HG03045 (cell line): ENCODE data around the gene CEP72.
"Not testable (repeated sequence)": the region's sequence is repeated elsewhere in the genome, so short reads cannot be mapped to it uniquely, and the experiment has no call there.

ENCODE experiments used
- ATAC-seq: cut with Tn5 transposase; IDR thresholded peaks from one replicate; pipeline ENCODE4 v1.9.1; 2021; ENCODE audit warnings: mild to moderate bottlenecking, moderate library complexity; ENCODE audit not compliant: unreplicated experiment

Gene CEP72

GRCh38 chr5:612498-613424, 621 bp downstream of the CEP72 start:
- peak; percentile 27 for ATAC-seq

DNA sequence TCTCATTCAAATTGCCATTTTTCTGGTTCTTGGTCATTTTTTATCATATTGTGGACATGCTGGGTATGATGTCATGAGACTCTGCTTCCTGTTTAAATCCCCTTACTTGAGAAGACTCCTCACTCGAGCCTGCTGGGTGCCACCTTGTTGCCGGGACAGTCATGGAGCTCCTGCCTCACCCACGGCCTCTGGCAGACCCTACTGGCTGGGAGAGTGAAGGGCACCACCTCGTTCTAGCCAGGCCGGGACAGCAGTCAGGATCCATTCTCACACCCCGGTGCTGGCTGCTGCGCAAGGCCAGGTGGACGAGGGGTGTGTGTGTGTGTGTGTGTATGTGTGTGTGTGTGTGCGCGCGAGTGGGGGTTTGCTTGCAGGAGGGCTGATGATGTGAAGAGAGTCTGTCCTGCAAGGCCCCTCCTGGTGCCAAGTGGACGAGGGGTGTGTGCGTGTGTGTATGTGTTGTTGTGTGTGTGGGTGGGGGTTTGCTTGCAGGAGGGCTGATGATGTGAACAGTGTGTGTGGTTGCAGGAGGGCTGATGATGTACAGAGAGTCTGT, 4.4 kb downstream of the CEP72 start:
- ATAC-seq: no peak

GRCh38 chr5:617896-618295, 5.8 kb downstream of the CEP72 start:
- ATAC-seq: no peak

GRCh38 chr5:618450-618849, 6.3 kb downstream of the CEP72 start:
- no peak for ATAC-seq

DNA sequence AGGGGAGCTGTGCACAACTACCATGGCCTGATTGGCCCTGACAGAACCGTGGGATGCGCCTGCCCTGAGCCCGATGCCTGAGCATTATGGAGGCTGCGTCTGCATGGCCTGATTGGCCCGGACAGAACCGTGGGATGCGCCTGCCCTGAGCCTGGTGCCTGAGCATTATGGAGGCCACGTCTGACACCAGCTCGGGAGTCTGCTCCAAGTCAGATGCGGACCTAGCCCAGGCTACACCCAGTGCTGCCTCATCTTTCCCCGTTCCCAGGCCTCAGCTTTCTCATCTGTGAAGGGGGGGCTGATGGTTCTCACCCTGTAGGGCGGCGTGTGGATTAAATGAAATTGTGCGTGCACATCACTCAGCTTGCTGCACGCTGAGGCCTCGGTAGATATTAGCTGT, 7.3 kb downstream of the CEP72 start:
- no peak for ATAC-seq

- ATAC-seq: no peak
Observed at GRCh38 chr5:620152-620551, 8.0 kb downstream of the CEP72 start.

GRCh38 chr5:620586-621180, 8.5 kb downstream of the CEP72 start:
- no peak for ATAC-seq

DNA sequence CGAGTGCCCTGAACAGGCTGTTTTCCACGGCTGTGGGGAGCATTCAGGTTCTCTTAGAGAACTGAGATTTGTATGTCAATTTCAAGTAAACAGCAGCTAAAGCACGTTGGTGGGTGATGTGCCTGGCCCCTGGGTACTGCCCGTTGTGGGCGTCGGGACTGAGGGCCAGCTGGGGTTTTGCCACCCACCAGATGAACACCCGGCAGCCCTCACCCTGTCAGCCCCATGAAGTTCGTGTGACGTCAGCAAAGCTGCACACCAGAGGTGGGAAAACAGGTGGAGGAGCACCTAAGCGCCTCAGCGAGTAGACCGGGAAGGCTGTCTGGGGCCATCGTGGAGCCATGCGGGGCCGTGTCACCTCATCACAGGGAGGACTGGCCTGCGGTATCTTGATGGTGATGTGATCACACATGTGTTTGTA, 9.2 kb downstream of the CEP72 start:
- no peak for ATAC-seq

GRCh38 chr5:622359-622758, 10.2 kb downstream of the CEP72 start:
- no peak for ATAC-seq

GRCh38 chr5:622946-623522, 10.9 kb downstream of the CEP72 start:
- ATAC-seq: no peak

GRCh38 chr5:623531-623930, 11.4 kb downstream of the CEP72 start:
- no peak for ATAC-seq

DNA sequence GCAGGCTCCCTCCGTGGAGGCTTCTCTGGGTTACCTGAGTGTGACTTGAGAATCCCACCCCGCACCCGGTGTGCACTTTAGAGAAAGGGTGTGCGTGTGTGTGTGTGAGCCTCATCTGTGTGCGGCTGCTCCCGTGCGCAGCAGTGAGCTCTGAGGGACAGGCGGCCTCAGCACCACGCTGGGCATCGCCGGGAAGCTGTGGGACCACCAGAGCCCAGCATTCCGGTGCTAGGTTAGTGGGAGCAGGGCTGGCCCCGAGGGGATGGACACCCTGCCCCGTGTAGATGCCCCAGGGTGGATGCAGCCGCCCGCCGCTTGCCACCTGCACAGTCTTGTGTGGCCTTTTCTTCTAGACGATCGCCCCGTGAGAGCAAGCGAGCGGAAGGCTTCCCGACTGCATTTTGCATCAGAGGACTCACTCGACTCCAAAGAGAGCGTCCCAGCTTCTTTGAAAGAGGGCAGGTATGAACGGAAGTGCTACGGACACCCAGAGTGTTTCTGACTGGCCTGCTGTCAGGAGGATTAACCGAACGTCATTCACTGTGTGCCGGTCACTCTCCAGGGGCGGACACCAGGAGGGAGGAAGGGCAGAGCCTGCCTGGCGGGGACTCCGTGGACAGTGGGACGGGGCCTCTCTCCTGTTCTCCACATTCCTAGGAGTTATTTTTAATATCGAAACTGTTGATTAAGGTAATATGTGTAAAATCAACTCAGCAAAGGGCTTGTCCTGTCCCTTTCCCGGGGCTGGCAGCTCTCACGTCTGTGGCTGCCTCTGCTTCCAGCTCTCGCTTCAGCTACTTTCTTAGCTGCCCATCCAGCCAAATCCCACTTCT, 12.2 kb downstream of the CEP72 start:
- ATAC-seq: no peak

GRCh38 chr5:624951-625230, 12.8 kb downstream of the CEP72 start:
- ATAC-seq: no peak

DNA sequence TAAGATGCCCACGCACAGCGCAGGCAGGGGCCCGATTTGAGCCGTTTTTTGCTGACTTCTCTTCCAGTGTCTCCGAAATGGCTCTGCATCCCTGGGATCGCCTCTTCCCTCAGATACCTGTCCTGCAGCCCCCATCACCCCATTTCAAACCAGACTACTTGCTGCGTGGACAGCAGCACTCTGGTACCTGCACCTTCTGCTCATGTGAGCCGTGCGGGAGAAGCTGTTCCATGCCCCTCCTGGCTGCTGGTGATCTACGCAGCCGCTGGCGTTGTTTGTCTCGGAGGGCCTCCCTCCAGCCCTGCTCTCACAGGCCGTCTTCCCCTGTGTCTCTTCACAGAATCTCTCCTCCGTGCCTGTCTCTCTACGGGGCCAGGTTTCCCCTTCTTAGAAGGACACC, 13.4 kb downstream of the CEP72 start:
- no peak for ATAC-seq

GRCh38 chr5:626850-627249, 14.7 kb downstream of the CEP72 start:
- ATAC-seq: no peak

DNA sequence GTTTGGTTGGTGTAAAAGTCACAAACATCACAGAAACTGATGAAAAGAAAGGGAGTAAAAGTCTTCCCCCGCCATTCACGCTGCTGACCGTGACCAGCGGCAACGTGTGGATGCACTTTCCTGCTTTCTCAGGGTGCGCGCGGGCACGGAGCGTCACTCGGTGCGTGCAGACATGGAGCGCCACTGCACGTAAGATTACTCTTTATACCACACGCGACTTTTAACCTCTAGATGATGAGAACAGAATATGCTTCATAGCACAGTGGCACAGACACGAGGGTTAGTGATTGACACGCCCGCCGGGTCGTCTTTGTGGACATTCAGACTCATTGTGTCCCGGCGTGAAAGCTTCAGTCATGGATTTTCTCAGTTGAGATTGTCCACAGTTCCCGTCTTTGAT, 15.7 kb downstream of the CEP72 start:
- no peak for ATAC-seq

DNA sequence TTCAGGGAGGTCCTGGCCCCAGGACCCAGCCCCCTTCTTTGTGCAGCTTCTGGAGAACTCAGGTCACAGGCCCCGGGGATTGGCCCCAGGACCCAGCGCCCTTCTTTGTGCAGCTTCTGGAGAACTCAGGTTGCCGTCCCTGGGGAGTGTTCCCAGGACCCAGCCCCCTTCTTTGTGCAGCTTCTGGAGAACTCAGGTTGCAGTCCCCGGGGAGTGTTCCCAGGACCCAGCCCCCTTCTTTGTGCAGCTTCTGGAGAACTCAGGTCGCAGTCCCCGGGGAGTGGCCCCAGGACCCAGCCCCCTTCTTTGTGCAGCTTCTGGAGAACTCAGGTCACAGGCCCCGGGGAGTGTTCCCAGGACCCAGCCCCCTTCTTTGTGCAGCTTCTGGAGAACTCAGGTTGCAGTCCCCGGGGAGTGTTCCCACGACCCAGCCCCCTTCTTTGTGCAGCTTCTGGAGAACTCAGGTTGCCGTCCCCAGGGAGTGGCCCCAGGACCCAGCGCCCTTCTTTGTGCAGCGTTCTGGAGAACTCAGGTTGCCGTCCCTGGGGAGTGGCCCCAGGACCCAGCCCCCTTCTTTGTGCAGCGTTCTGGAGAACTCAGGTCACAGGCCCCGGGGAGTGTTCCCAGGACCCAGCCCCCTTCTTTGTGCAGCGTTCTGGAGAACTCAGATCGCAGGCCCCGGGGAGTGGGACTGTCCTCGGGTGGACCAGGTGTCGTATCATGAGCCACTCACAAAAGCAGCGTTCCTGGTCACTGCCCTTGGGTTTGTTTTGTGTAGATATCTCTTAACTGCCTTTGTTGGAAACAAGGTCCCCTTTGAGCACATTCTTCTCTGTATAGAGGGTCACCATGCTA, 16.4 kb downstream of the CEP72 start:
- not testable (repeated sequence) for ATAC-seq

GRCh38 chr5:633501-633955, 21.4 kb downstream of the CEP72 start:
- ATAC-seq: no peak

- ATAC-seq: no peak
Observed at GRCh38 chr5:634191-634590, 22.1 kb downstream of the CEP72 start.
